ENCODE measurements around the gene COPG2. TPM values are rescaled to one million over a fixed set of nuclear protein-coding genes. Genes with fewer than 3 reads are reported as not detected.
"Not testable (repeated sequence)": the region's sequence is repeated elsewhere in the genome, so short reads cannot be mapped to it uniquely, and the experiment has no call there.

Gene COPG2
- total RNA-seq, 1 donor from 2014 or later, result 16.9 TPM

GRCh38 chr7:130701650-130702049 is 33.1 kb upstream of the COPG2 start:
- H3K36me3 ChIP-seq, result no peaks in the 10 kb centered on the region
- ATAC-seq (no peak), DNase-seq (no peak)
- no peaks in the 10 kb centered on the region for H3K4me1 ChIP-seq
- H3K9me3 ChIP-seq, result no peaks in the 10 kb centered on the region
- H3K4me3 ChIP-seq, result no peak overlapping the region
- H3K27me3 ChIP-seq (ENCODE audit: low read depth), result no peaks in the 10 kb centered on the region
- no peak overlapping the region for H3K27ac ChIP-seq
- no peak for TF ChIP-seq CTCF (IDR thresholded peaks at IDR 0.05)
- intact Hi-C loops (cut with DNase I), result no loop called here

GRCh38 chr7:130700760-130701159 is 32.2 kb upstream of the COPG2 start:
- DNase-seq, result no peak
- H3K36me3 ChIP-seq, result no peaks in the 10 kb centered on the region
- ATAC-seq, result no peak
- H3K27me3 ChIP-seq (ENCODE audit: low read depth), result no peaks in the 10 kb centered on the region
- TF ChIP-seq CTCF (IDR thresholded peaks at IDR 0.05), result no peak
- intact Hi-C loops (cut with DNase I), result no loop called here
- H3K9me3 ChIP-seq, result no peaks in the 10 kb centered on the region
- H3K4me1 ChIP-seq, result no peaks in the 10 kb centered on the region
- no peak overlapping the region for H3K27ac ChIP-seq
- no peak overlapping the region for H3K4me3 ChIP-seq

GRCh38 chr7:130699686-130700085 is 31.1 kb upstream of the COPG2 start:
- DNase-seq, result no peak
- no peaks in the 10 kb centered on the region for H3K27me3 ChIP-seq (ENCODE audit: low read depth)
- H3K27ac ChIP-seq, result no peak overlapping the region
- TF ChIP-seq CTCF (IDR thresholded peaks at IDR 0.05), result no peak
- no peaks in the 10 kb centered on the region for H3K9me3 ChIP-seq
- no peak for ATAC-seq
- H3K4me3 ChIP-seq, result no peak overlapping the region
- intact Hi-C loops (cut with DNase I), result no loop called here
- H3K4me1 ChIP-seq, result no peaks in the 10 kb centered on the region
- no peaks in the 10 kb centered on the region for H3K36me3 ChIP-seq

GRCh38 chr7:130697820-130698219 is 29.3 kb upstream of the COPG2 start:
- TF ChIP-seq CTCF (IDR thresholded peaks at IDR 0.05), result no peak
- H3K4me1 ChIP-seq, result no peaks in the 10 kb centered on the region
- no peak overlapping the region for H3K4me3 ChIP-seq
- H3K9me3 ChIP-seq, result no peaks in the 10 kb centered on the region
- H3K36me3 ChIP-seq, result no peaks in the 10 kb centered on the region
- ATAC-seq (no peak), DNase-seq (no peak)
- intact Hi-C loops (cut with DNase I), result no loop called here
- H3K27ac ChIP-seq, result no peak overlapping the region
- no peaks in the 10 kb centered on the region for H3K27me3 ChIP-seq (ENCODE audit: low read depth)

- peak; percentile 43 for TF ChIP-seq CTCF (IDR thresholded peaks at IDR 0.05)
- no peaks in the 10 kb centered on the region for H3K36me3 ChIP-seq
- no peaks in the 10 kb centered on the region for H3K27me3 ChIP-seq (ENCODE audit: low read depth)
- DNase-seq (no peak), ATAC-seq (no peak)
- no peak overlapping the region for H3K27ac ChIP-seq
- H3K9me3 ChIP-seq, result no peaks in the 10 kb centered on the region
- no peak overlapping the region for H3K4me3 ChIP-seq
- no peaks in the 10 kb centered on the region for H3K4me1 ChIP-seq
- intact Hi-C loops (cut with DNase I), result no loop called here
Observed at GRCh38 chr7:130695840-130696239, 27.3 kb upstream of the COPG2 start.

GRCh38 chr7:130692396-130692795 is 23.8 kb upstream of the COPG2 start:
- H3K9me3 ChIP-seq; H3K4me1 ChIP-seq; DNase-seq; H3K27me3 ChIP-seq (ENCODE audit: low read depth); H3K4me3 ChIP-seq; ATAC-seq; H3K36me3 ChIP-seq; H3K27ac ChIP-seq; intact Hi-C loops (cut with DNase I): not testable (repeated sequence)

All from lower lobe of right lung (tissue), 2 donors.